Stimulated activated CD4-positive, alpha-beta T cell treated with anti-CD3 and anti-CD28 coated beads, Interleukin-2, amount 100 ng/mL, for 4 hours (primary cell): ENCODE data around the gene PEX12.
"Not testable (repeated sequence)": the region's sequence is repeated elsewhere in the genome, so short reads cannot be mapped to it uniquely, and the experiment has no call there.

Experiments
- DNase-seq: peaks from one replicate; pipeline ENCODE4 v3.0.0-alpha.2; 2020; ENCODE audit warnings: low read depth

The PEX12 gene

GRCh38 chr17:35578197-35578928 is at the start of gene PEX12:
Gene PEX12 (minus strand): TSS chr17:35578571. CDS start chr17:35578021, 550 bp downstream.
- peak; percentile 80 for DNase-seq

DNA sequence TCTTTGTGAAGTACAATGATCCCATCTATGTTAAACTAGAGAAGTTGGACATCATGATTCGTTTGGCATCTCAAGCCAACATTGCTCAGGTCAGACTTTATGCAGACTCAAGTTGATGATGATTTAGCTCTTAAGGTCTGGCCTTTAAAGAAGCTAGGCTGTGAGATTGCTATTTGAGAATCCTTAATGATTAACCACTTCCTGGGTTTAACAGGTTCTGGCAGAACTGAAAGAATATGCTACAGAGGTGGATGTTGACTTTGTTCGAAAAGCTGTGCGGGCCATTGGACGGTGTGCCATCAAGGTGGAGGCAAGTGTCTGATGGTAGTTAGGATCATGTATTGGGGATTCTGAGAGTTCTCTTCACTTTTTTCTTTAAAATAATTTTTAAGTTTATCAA is 49.0 kb upstream of the PEX12 start:
- DNase-seq, result no peak

DNA sequence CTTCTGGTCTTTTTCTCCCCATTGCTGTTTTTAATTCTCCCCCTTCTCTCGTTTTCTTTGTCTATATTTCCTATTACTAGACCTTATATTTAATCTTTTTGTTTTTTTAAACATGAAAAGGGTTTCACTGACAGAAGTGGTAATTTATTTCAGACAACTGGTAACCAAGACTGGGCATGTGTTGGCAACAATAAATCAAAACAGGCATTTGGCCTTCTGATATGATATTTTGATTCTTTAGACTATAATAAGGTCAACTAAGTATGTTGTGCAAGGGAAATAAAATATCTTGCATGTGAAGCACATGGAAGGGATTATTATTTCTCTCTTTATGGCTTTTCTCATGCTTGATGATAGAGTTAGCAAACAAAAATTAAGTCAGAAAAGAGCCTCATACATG is 43.4 kb upstream of the PEX12 start:
- no peak for DNase-seq

GRCh38 chr17:35618628-35619027 is 40.3 kb upstream of the PEX12 start:
- DNase-seq, result no peak

- DNase-seq, result no peak
These were observed 39.1 kb upstream of the PEX12 start for GRCh38 chr17:35617505-35617904.

- no peak for DNase-seq
These were observed 38.2 kb upstream of the PEX12 start for GRCh38 chr17:35616536-35616935.

- no peak for DNase-seq
These were observed 36.4 kb upstream of the PEX12 start for GRCh38 chr17:35614810-35615209.

- DNase-seq, result peak; percentile 6
These were observed 34.7 kb upstream of the PEX12 start for GRCh38 chr17:35612924-35613521.

GRCh38 chr17:35610746-35611145 is 32.4 kb upstream of the PEX12 start:
- not testable (repeated sequence) for DNase-seq

GRCh38 chr17:35609831-35610230 is 31.5 kb upstream of the PEX12 start:
- DNase-seq, result no peak

DNA sequence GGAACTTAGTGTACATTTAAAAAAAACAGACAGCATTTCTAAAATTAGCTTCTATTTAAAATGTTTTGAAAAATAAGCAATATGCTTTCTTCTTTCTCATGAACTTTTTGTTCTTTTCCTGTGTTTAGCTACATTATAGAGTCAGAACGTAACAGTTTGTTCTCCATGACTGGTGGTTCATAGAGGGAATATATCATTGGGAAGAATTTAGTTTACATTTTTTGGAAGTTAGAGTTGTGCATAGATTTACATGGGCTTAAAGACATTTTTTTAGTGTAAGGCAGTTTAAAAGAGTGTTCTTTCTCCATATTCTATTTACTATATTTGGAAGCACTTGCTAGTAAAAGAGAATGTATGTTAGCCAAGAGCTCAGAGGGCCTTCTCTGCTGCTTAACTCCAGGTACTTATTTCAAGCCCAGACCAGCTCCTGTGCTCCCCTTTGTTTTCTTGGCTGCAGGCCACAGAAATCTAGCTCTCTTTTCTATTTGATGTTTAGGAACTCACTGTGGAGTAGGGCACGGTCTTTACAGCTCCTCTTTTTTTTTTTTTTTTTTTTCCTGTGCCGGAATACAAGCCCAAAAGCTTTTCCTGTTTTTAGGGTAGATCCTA is 29.0 kb upstream of the PEX12 start:
- DNase-seq, result no peak

DNA sequence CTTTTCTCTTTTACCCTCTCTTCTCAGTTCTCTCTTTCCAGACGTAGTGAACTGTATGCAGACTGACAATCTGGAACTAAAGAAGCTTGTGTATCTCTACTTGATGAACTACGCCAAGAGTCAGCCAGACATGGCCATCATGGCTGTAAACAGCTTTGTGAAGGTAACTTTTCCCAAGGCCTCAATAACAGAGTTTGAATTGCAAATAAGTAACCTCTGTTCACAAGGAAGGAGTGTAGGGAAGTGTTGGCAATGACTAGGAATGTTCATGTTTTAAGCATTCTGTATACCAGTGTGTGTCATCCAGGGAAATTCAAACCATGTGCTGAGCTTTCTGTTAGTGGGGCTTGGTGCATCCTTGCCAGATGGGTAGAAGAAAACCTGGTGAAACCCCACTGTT is 27.3 kb upstream of the PEX12 start:
- no peak for DNase-seq

DNA sequence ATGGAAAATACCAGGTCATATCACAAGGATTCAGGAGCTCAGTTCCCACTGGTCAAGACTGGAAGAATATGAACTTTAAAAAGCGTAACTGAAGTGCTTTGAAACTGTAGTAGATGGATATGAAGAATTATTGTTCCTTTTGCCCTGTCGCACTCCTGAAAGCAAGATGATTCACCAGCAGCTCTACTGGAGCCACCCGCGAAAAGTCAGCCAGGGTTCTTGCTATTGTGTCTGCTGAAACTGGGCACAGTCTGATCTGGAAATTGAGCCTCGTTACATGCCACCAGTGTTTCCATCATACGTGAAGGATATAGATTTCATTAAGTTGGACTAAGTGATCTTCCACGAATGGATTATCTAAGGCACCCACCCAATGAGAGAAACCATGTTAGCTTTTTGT is 25.3 kb upstream of the PEX12 start:
- no peak for DNase-seq

GRCh38 chr17:35597604-35598003 is 19.2 kb upstream of the PEX12 start:
- DNase-seq, result no peak

- no peak for DNase-seq
These were observed 18.3 kb upstream of the PEX12 start for GRCh38 chr17:35596530-35597233.

- DNase-seq, result no peak
These were observed 17.7 kb upstream of the PEX12 start for GRCh38 chr17:35596072-35596471.

- DNase-seq, result no peak
These were observed 10.0 kb upstream of the PEX12 start for GRCh38 chr17:35588196-35588920.

GRCh38 chr17:35587074-35587961 is 8.9 kb upstream of the PEX12 start, which contains the start of gene AP2B1:
Gene AP2B1 (plus strand): TSS chr17:35587322. CDS start chr17:35594031, 6,709 bp downstream.
- DNase-seq, result peak; percentile 92

- DNase-seq, result no peak
These were observed 8.2 kb upstream of the PEX12 start for GRCh38 chr17:35586569-35587073.

GRCh38 chr17:35584061-35584460 is 5.7 kb upstream of the PEX12 start:
- DNase-seq, result no peak

- DNase-seq, result no peak
These were observed 610 bp upstream of the PEX12 start for GRCh38 chr17:35578929-35579432.
